ENCODE measurements around the gene SEZ6.

Gene SEZ6

DNA sequence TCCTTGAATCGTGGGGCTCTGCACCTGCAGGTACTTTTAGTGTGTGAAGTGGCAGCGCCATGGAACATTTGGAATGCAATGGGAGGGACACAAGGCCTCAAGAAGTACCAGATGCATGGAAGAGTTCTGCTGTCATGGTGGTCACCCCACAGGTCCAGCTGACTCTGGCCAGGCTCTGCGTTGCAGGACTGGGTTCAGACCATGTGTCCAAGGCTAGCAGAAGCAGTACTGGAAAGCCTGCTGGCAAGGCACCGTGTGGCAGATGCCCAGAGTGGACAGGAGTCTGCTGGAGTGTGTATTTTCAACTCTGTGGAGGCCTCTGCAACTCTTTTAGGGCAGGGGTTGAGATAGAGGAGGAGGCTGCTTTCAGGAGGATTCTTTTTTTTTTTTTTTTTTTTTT, 39.2 kb upstream of the SEZ6 start:
- H3K36me3 ChIP-seq (ENCODE audit: control insufficient read depth in 2 of 2, insufficient read depth in 2 of 2, low read length in 2 of 2), result no peaks in the 10 kb centered on the region
- no peaks in the 10 kb centered on the region for H3K9me3 ChIP-seq (ENCODE audit: control insufficient read depth in 2 of 2, low read length in 2 of 2)
- H3K27ac ChIP-seq (ENCODE audit: low read length), result no peak overlapping the region
- no peaks in the 10 kb centered on the region for H3K27me3 ChIP-seq (ENCODE audit: control insufficient read depth in 1 of 2, insufficient read depth in 2 of 2, low read length in 2 of 2)
- H3K9ac ChIP-seq (ENCODE audit: low read length in 2 of 2), result no peak overlapping the region
- no peaks in the 10 kb centered on the region for H3K4me1 ChIP-seq (ENCODE audit: control insufficient read depth, insufficient read depth, low read length)
- no peak overlapping the region for H3K4me3 ChIP-seq (ENCODE audit: low read length in 2 of 2)

DNA sequence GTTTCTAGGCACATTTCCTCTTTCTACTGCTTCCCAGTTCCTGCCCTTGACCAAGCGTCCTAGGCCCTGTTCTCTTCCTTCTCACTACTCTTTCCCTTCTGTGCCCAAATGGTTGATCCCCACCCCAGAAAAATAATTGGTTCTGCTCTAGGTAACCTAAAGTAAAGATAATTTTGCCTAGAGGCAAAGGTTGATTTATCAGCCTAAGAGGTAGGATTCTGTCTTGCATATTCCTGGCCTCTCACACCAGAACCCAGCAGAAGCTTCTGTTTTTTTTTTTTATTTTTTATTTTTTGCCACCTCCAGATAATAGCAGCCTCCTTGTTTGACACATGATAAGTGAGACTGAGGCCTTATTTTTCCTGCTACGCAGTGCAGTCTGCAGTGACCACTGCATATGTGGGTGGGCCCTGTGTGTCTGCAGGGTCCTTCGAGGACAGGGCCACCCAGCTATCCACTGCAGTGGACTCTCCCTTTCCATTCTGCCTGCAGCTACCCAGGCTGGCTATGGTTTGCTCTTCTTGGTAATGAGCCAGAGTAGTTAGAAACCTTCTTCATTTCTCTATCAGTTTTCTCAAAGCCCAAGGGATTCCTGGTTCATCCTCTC, 37.8 kb upstream of the SEZ6 start:
- Histone ChIP-seq H3K4me3 (ENCODE audit: low read length in 2 of 2) (no peak overlapping the region), H3K36me3 (ENCODE audit: control insufficient read depth in 2 of 2, insufficient read depth in 2 of 2, low read length in 2 of 2) (no peaks in the 10 kb centered on the region), H3K27ac (ENCODE audit: low read length) (no peak overlapping the region), H3K9me3 (ENCODE audit: control insufficient read depth in 2 of 2, low read length in 2 of 2) (no peaks in the 10 kb centered on the region), H3K9ac (ENCODE audit: low read length in 2 of 2) (no peak overlapping the region), H3K4me1 (ENCODE audit: control insufficient read depth, insufficient read depth, low read length) (no peaks in the 10 kb centered on the region), H3K27me3 (ENCODE audit: control insufficient read depth in 1 of 2, insufficient read depth in 2 of 2, low read length in 2 of 2) (no peaks in the 10 kb centered on the region)

DNA sequence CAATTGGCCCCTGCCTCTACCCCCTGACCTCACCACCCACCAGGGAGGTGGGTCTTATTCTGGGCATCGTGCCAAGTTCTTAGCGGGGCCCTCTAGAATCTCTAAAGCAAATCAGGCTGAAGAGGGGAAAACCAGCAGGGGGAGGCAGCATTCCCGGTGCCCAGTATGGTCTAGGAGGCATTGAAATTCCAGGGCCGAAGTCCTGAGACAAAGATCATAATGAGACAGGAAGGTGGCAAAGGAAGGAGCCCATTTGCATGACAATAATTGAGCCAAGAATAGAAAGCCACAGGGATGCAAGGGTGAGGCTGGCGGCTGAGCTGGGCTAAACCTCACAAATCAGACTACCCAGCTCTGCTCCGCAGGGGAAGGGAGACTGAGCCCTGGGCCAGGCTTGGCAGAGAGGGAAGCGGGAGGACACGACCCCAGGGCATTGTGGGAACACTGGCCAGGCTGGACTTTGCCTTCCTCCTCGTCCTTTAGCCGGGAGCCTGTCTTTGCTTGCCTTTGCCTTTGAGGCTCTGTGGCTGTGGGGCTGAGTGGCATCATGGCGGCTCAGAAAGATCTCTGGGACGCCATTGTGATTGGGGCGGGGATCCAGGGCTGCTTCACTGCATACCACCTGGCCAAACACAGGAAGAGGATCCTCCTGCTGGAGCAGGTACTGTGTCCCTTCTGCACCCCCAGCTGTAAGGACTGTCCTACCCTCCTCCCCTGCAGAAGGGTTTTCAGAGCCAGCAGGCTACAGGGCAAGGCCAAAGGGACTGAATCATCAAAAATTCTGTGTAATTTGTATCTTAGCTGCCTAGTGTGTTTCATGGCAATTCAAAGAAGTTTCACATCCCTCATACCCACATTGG, 37.1 kb upstream of the SEZ6 start, which contains the start of gene PIPOX:
Gene PIPOX, plus strand, starts transcription at position 463 of the 860 bp plus-strand sequence. Its CDS starts 85 bp downstream, at position 548.
- no peak within 1 kb of the TSS for H3K27ac ChIP-seq (ENCODE audit: low read length)
- H3K9ac ChIP-seq (ENCODE audit: low read length in 2 of 2), result no peak within 1 kb of the TSS
- H3K27me3 ChIP-seq (ENCODE audit: control insufficient read depth in 1 of 2, insufficient read depth in 2 of 2, low read length in 2 of 2), result no peaks in the 10 kb centered on the region
- no peak within 1 kb of the TSS for H3K4me3 ChIP-seq (ENCODE audit: low read length in 2 of 2)
- H3K36me3 ChIP-seq (ENCODE audit: control insufficient read depth in 2 of 2, insufficient read depth in 2 of 2, low read length in 2 of 2), result no peaks in the 10 kb centered on the region
- no peaks in the 10 kb centered on the region for H3K9me3 ChIP-seq (ENCODE audit: control insufficient read depth in 2 of 2, low read length in 2 of 2)
- H3K4me1 ChIP-seq (ENCODE audit: control insufficient read depth, insufficient read depth, low read length), result no peaks in the 10 kb centered on the region

DNA sequence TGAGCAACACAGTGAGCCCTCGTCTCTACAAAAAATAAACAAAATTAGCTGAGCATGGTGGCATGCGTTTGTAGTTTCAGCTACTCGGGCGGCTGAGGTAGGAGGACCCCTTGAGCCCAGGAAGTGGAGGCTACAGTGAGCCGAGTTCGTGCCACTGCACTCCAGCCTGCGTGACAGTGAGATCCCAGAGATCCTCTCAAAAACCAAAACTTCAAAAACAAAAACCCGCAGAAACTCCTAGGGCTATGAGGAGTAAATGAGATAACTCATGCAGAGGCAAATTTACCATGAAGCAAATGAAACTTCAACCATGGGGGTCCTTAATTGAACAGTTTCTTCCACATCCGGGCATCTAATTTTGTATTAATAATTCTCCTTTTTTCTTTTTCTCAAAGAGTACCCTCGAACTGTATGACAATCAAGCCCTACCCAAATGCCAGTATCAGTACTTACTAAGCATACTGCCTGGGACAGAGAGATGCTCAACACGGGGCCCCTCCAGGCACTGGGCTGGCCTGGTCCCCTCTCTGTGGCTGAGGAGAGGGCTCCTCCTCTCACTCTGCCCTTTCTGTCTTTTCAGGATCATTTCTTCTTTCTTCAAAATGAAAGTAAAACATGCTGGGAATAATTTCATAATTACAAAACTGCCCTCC, 36.3 kb upstream of the SEZ6 start:
- H3K4me3 ChIP-seq (ENCODE audit: low read length in 2 of 2), result no peak overlapping the region
- no peaks in the 10 kb centered on the region for H3K36me3 ChIP-seq (ENCODE audit: control insufficient read depth in 2 of 2, insufficient read depth in 2 of 2, low read length in 2 of 2)
- no peak overlapping the region for H3K27ac ChIP-seq (ENCODE audit: low read length)

DNA sequence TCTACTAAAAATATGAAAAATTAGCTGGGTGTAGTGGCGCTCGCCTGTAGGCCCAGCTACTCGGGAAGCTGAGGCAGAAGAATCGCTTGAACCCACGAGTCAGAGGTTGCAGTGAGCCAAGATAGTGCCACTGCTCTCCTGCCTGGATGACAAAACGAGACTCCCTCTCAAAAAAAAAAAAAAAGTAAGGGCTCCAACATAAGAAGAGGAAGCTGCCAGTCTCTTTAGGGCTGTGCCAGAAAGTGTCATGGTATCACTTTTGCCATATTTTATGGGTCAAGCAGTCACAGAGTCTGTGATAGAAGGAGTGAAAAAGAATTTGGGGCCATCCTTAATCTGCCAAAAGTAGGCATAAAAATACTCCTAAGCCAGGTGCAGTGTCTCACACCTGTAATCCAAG, 35.7 kb upstream of the SEZ6 start:
- no peaks in the 10 kb centered on the region for H3K36me3 ChIP-seq (ENCODE audit: control insufficient read depth in 2 of 2, insufficient read depth in 2 of 2, low read length in 2 of 2)
- no peak overlapping the region for H3K27ac ChIP-seq (ENCODE audit: low read length)
- no peaks in the 10 kb centered on the region for H3K27me3 ChIP-seq (ENCODE audit: control insufficient read depth in 1 of 2, insufficient read depth in 2 of 2, low read length in 2 of 2)
- H3K4me3 ChIP-seq (ENCODE audit: low read length in 2 of 2), result no peak overlapping the region
- no peaks in the 10 kb centered on the region for H3K4me1 ChIP-seq (ENCODE audit: control insufficient read depth, insufficient read depth, low read length)
- no peaks in the 10 kb centered on the region for H3K9me3 ChIP-seq (ENCODE audit: control insufficient read depth in 2 of 2, low read length in 2 of 2)
- no peak overlapping the region for H3K9ac ChIP-seq (ENCODE audit: low read length in 2 of 2)

More for the DNA sequence above, 36.3 kb upstream of the SEZ6 start:
- no peak overlapping the region for H3K9ac ChIP-seq (ENCODE audit: low read length in 2 of 2)
- H3K27me3 ChIP-seq (ENCODE audit: control insufficient read depth in 1 of 2, insufficient read depth in 2 of 2, low read length in 2 of 2), result no peaks in the 10 kb centered on the region
- H3K9me3 ChIP-seq (ENCODE audit: control insufficient read depth in 2 of 2, low read length in 2 of 2), result no peaks in the 10 kb centered on the region
- no peaks in the 10 kb centered on the region for H3K4me1 ChIP-seq (ENCODE audit: control insufficient read depth, insufficient read depth, low read length)

DNA sequence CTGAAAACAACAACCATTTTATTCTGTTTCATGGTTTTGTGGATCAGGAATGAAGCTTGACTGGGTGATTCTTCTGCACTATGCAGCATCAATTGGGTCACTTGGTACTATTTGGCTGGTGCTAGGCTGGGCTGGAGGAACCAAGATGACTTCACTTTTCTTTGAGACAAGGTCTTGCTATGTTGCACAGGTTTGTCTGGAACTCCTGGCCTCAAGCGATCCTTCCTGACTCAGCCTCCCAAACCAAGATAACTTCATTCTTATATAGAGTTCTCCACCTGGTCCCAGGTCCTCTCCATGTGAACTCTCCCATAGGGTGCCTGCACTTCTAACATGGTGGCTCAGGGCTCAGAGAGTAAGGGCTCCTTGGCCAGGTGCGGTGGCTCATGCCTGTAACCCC, 35.3 kb upstream of the SEZ6 start:
- H3K4me1 ChIP-seq (ENCODE audit: control insufficient read depth, insufficient read depth, low read length), result no peaks in the 10 kb centered on the region
- H3K36me3 ChIP-seq (ENCODE audit: control insufficient read depth in 2 of 2, insufficient read depth in 2 of 2, low read length in 2 of 2), result no peaks in the 10 kb centered on the region
- no peak overlapping the region for H3K4me3 ChIP-seq (ENCODE audit: low read length in 2 of 2)
- H3K27ac ChIP-seq (ENCODE audit: low read length), result no peak overlapping the region
- no peak overlapping the region for H3K9ac ChIP-seq (ENCODE audit: low read length in 2 of 2)
- no peaks in the 10 kb centered on the region for H3K9me3 ChIP-seq (ENCODE audit: control insufficient read depth in 2 of 2, low read length in 2 of 2)
- no peaks in the 10 kb centered on the region for H3K27me3 ChIP-seq (ENCODE audit: control insufficient read depth in 1 of 2, insufficient read depth in 2 of 2, low read length in 2 of 2)

DNA sequence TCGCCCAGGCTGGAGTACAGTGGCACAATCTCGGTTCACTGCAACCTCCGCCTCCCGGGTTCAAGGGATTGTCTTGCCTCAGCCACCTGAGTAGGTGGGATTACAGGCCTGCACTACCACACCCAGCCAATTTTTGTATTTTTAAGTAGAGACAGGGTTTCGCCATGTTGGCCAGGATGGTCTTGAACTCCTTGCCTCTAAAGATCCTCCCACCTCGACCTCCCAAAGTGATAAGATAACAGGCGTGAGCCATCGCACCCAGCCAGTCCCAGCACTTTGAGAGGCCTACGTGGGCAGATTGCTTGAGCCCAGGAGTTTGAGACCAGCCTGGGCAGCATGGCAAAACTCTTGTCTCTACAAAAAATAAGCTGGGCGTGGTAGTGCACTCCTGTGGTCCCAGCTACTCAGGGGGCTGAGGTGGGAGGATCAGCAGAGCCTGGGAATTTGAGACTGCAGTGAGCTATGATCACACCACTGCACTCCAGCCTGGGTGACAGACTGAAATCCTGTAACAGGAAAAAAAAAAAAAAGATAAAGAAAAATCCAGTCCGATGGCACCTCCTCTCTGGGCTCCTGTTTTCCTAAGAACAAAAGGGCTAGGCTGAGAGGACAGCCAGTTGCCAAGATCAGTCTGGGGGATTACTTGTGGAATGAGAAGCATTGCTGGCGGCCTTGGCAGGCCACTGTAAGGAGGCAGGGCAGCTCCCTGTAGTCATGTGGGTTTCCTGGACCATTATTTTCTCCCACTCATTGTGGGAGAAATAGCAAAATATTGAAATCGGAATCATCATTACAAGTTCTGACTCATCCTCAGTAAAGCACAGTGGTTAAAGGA, 34.1 kb upstream of the SEZ6 start:
- Histone ChIP-seq H3K9me3 (ENCODE audit: control insufficient read depth in 2 of 2, low read length in 2 of 2) (peaks cover 1 to 3% of the 10 kb centered on the region in 2 donors), H3K4me3 (ENCODE audit: low read length in 2 of 2) (no peak overlapping the region), H3K27ac (ENCODE audit: low read length) (no peak overlapping the region), H3K27me3 (ENCODE audit: control insufficient read depth in 1 of 2, insufficient read depth in 2 of 2, low read length in 2 of 2) (no peaks in the 10 kb centered on the region), H3K4me1 (ENCODE audit: control insufficient read depth, insufficient read depth, low read length) (no peaks in the 10 kb centered on the region), H3K9ac (ENCODE audit: low read length in 2 of 2) (no peak overlapping the region), H3K36me3 (ENCODE audit: control insufficient read depth in 2 of 2, insufficient read depth in 2 of 2, low read length in 2 of 2) (no peaks in the 10 kb centered on the region)

DNA sequence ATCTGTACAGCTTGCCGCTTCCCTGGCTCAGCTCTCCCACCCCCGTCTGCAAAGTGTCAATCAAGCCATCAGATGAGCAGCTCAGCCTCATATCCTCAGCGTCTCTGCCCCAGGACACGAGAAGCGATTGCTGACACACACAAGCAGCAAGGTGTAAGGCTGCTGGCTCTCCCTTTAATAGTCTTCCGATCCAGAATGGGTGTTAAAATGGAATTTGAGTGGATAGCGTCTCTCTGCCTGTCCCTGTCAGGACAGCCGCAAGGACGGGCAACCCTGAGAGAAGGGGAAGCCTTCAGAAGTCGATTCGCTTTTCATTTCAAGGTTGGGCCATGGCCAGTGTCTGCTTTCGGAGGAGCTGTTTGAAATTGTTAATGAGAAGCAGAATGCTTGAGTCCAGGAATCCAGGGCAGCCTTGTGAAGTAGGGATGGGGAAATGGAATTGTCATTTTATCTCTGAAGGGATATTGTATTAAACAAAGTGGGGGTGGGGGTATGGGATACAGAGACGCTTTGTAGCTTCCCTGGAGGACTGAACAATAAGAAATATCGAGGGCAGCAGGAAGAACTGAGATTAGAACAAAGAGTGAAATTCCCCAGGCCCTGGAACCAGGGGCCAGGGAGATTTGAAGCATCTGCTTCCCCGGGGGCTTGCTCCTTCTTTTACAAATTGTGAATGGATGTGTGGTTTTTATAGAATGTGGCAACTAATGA, 32.4 kb upstream of the SEZ6 start:
- Histone ChIP-seq H3K9me3 (ENCODE audit: control insufficient read depth in 2 of 2, low read length in 2 of 2) (peaks cover 5 to 11% of the 10 kb centered on the region in 2 donors), H3K4me3 (ENCODE audit: low read length in 2 of 2) (no peak overlapping the region), H3K4me1 (ENCODE audit: control insufficient read depth, insufficient read depth, low read length) (no peaks in the 10 kb centered on the region), H3K27ac (ENCODE audit: low read length) (no peak overlapping the region), H3K27me3 (ENCODE audit: control insufficient read depth in 1 of 2, insufficient read depth in 2 of 2, low read length in 2 of 2) (no peaks in the 10 kb centered on the region), H3K36me3 (ENCODE audit: control insufficient read depth in 2 of 2, insufficient read depth in 2 of 2, low read length in 2 of 2) (no peaks in the 10 kb centered on the region), H3K9ac (ENCODE audit: low read length in 2 of 2) (no peak overlapping the region)

DNA sequence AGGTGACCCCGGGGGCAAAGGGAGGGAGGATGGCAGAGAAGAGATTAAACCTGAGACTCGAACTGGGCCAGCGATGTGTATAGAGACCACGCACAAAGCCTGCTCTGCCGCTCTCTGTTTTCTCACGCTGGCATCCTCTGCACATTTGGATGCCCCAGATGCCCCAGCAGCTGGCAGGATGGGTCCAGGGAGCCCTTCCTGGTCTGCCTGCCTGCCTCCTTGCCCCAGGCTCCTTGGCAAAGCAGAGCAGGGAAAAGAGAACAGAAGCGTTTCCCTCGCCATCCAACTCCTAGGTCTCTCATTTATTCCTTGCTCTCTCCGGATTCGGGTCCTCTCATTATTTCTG, 31.9 kb upstream of the SEZ6 start:
- Histone ChIP-seq H3K9me3 (ENCODE audit: control insufficient read depth in 2 of 2, low read length in 2 of 2) (peaks cover 5 to 11% of the 10 kb centered on the region in 2 donors), H3K27me3 (ENCODE audit: control insufficient read depth in 1 of 2, insufficient read depth in 2 of 2, low read length in 2 of 2) (no peaks in the 10 kb centered on the region), H3K36me3 (ENCODE audit: control insufficient read depth in 2 of 2, insufficient read depth in 2 of 2, low read length in 2 of 2) (no peaks in the 10 kb centered on the region), H3K27ac (ENCODE audit: low read length) (no peak overlapping the region), H3K4me1 (ENCODE audit: control insufficient read depth, insufficient read depth, low read length) (no peaks in the 10 kb centered on the region), H3K4me3 (ENCODE audit: low read length in 2 of 2) (no peak overlapping the region), H3K9ac (ENCODE audit: low read length in 2 of 2) (no peak overlapping the region)

DNA sequence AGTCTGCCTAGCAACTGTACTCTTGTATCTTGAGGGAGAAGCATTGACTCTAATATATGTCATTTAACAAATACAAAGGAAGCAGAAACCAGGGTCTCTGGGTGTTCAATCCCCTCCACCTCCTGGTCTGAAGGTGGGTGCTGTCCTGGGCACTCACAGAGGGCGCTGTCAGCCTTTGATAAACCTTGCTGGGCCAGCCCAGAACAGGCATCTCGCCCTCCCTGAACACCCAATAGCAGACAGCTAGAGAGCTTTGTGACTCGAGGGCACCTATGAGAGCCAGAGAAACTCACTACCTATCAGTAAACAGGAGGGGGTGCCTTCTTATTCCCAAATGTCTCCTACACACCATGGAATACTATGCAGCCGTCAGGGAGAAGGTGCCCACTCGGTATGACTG, 30.8 kb upstream of the SEZ6 start:
- peaks cover 5 to 11% of the 10 kb centered on the region in 2 donors for H3K9me3 ChIP-seq (ENCODE audit: control insufficient read depth in 2 of 2, low read length in 2 of 2)
- H3K4me3 ChIP-seq (ENCODE audit: low read length in 2 of 2), result no peak overlapping the region
- no peak overlapping the region for H3K9ac ChIP-seq (ENCODE audit: low read length in 2 of 2)
- H3K36me3 ChIP-seq (ENCODE audit: control insufficient read depth in 2 of 2, insufficient read depth in 2 of 2, low read length in 2 of 2), result no peaks in the 10 kb centered on the region
- no peaks in the 10 kb centered on the region for H3K27me3 ChIP-seq (ENCODE audit: control insufficient read depth in 1 of 2, insufficient read depth in 2 of 2, low read length in 2 of 2)
- no peak overlapping the region for H3K27ac ChIP-seq (ENCODE audit: low read length)
- no peaks in the 10 kb centered on the region for H3K4me1 ChIP-seq (ENCODE audit: control insufficient read depth, insufficient read depth, low read length)

All from stomach smooth muscle (tissue), 2 donors.